ENCODE results near the gene LVRN.

Gene LVRN

DNA sequence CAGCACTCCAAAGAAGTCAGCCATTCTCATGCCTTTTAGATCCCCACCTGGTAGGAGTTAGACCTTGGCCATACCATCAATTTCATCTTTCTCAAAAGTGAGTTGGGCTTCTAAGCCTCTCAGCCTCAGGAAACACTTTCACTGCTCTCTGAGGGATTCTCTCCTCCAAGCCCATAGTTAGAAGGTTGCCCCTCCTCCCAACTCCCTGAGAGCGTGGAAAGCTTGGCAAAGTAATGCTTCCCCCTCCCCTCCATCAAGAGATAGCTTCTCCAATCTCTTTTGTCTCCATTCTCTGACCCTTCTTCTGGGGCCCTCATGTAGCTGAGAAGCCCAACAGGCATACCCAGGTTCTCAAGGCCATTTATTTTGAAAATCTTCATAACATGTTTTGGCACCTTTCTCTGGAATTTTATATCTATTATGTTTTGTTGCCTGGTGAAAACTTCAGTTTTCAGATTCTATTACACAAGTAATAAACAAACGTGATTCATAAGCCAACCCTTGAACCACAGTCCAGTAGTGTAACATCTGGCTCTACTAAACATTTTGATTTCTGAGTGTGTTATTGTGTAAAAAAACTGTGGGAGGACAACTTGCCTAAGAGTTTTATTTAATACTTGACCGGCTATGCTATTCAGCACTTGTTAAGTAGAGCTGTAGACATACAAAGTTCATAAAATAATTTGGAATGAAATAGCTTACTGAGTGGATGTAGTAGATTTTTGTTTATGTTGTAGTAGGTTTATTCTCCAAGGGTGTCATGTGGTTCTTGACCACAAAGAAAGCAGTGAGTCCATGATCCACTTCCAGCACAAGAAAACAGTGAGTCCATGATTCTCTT is 17.1 kb downstream of the LVRN start:
- FAIRE-seq, result no peak
- no peak for DNase-seq (ENCODE audit: insufficient read length, low spot score)
- TF ChIP-seq, protein P1, sequence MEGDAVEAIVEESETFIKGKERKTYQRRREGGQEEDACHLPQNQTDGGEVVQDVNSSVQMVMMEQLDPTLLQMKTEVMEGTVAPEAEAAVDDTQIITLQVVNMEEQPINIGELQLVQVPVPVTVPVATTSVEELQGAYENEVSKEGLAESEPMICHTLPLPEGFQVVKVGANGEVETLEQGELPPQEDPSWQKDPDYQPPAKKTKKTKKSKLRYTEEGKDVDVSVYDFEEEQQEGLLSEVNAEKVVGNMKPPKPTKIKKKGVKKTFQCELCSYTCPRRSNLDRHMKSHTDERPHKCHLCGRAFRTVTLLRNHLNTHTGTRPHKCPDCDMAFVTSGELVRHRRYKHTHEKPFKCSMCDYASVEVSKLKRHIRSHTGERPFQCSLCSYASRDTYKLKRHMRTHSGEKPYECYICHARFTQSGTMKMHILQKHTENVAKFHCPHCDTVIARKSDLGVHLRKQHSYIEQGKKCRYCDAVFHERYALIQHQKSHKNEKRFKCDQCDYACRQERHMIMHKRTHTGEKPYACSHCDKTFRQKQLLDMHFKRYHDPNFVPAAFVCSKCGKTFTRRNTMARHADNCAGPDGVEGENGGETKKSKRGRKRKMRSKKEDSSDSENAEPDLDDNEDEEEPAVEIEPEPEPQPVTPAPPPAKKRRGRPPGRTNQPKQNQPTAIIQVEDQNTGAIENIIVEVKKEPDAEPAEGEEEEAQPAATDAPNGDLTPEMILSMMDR (IDR thresholded peaks at IDR 0.05; ENCODE audit: insufficient read depth, missing control alignments), result no peak

DNA sequence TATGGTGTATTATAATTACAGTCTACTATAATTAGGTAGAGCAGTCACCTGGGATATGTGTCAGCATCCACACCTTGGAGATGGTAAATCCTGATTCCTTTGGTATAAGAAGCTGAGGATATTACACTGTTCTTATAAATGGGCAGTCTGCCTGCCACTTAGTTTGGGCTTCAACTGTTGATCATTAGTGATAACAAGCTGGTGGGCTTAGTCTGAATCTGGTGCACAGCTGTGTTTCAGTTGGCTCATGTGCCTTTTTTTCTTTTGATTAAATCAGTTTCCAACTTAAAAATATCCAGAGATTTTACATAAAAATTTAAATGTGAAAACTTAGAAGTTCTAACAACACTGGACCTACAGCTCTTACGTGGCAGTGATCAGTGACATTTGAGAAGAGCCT is 21.2 kb downstream of the LVRN start:
- DNase-seq (ENCODE audit: insufficient read length, low spot score) (no peak), FAIRE-seq (no peak)
- TF ChIP-seq, protein P1 (IDR thresholded peaks at IDR 0.05; ENCODE audit: insufficient read depth, missing control alignments), result no peak

DNA sequence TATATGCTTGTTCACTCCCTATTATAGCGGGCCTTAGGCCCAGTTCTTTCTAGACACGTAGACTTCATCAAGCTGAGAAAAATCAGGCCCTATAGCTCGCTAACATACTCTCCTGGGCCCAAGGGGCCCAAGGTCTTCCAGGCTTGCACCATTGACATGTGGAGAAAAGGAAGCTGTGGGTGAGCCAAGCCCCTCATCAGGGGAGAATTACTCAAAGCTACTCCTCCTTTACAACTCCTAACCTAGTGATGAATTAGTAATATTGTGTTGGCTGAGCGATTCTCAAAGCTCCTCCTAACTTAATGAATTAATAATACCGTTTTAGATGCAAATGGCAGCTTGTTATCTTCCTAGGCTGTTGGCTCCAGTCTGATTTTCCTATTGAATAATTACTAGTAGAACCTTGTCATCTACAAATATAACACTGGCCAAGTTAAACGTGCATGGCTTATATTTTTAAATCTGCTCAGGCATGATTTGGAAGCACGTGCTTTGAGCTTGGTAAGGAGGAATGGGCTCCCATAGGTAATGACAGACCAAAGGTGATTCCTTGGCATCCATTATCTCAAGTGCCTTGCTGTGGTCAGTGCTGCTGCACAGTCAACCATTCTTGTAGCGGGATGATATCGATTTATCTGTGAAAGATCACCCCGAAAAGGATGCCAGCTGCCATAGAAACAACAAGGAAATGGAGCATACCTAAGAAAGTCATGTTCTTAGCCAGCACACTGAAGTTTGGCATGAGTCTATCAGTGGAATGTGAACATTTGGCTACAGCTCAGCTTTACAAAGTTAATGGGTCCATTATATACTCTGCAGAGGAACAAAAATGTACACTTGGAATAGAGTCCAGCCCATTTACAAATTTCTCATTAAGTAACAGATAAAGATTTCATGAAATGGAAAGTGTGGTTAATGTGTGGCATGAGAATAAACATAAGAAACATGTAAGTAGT is 23.8 kb downstream of the LVRN start:
- no peak for DNase-seq (ENCODE audit: insufficient read length, low spot score)
- no peak for FAIRE-seq
- TF ChIP-seq, protein P1 (IDR thresholded peaks at IDR 0.05; ENCODE audit: insufficient read depth, missing control alignments), result no peak

DNA sequence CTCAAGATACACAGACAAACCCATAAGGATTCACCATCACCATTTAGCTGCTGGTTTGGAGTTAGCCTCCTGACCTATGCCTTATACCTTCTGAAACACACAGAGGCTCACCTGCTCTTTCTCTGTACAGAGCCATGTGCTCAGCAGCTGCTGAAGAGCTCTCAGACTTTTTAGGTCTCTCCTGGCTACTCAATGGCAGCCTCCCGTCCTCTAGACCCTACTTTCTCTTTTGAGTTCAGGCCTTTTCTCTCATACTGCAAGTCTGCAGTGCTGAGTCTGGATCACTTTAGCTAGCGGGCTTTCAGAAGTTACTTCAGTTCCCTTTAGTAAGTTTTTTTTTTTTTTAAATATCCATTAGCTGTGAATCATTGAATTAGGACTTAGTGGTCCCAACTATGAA is 25.7 kb downstream of the LVRN start:
- TF ChIP-seq, protein P1 (IDR thresholded peaks at IDR 0.05; ENCODE audit: insufficient read depth, missing control alignments), result no peak
- FAIRE-seq, result no peak
- no peak for DNase-seq (ENCODE audit: insufficient read length, low spot score)

DNA sequence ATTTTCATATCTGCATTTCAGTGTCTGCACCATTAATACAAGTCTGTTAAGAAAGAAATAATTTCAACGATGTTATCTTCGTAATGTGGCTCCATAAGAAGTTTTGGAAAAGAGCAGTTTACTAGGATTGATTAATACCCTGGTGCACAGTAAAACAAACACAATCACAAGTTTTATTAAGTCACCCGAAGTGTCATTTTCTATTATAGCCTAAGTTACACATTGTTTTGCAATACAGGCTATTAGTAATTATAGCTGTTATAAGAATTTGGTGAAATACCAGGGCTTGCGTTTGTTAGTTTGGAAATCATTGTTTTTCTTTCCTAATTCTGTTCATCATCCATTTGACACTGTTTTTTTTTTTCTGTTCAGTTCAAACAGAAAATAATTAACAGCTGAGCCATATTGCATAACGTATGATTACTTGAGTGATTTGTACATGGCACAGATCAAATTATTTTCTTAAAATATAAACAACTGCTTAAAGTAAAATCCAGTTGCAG is 30.6 kb downstream of the LVRN start:
- TF ChIP-seq, protein P1 (IDR thresholded peaks at IDR 0.05; ENCODE audit: insufficient read depth, missing control alignments), result no peak
- DNase-seq (ENCODE audit: insufficient read length, low spot score) (no peak), FAIRE-seq (no peak)

DNA sequence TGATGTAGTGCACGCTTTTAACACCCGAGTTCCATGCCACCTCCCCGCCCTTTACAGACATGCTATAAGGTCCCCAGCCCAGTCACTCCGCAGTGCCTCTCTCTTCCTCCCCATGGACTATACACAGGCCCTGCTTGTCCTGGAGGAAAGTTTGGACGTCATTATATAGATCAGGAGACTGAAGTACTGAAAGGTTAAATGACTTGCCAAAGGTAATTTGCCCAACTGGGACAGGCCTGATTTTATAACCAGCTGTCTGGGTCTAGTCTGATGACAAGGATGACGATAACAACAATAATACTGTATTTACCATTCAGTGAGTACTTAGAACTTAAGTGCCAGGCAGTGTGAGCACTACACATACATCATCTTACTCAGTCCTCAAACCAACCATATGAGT is 33.1 kb downstream of the LVRN start:
- DNase-seq (ENCODE audit: insufficient read length, low spot score) (no peak), FAIRE-seq (no peak)
- TF ChIP-seq, protein P1 (IDR thresholded peaks at IDR 0.05; ENCODE audit: insufficient read depth, missing control alignments), result no peak
